Stimulated activated CD8-positive, alpha-beta memory T cell treated with anti-CD3 and anti-CD28 coated beads, Interleukin-2, amount 100 ng/mL, for 1 hour (primary cell): ENCODE data around the gene PRSS16.
"Not testable (repeated sequence)": the region's sequence is repeated elsewhere in the genome, so short reads cannot be mapped to it uniquely, and the experiment has no call there.

Experiments
- DNase-seq, 2 donors: peaks; one replicate each; pipeline ENCODE4 v3.0.0-alpha.2; 2020; ENCODE audit warnings: low read depth in 2 of 2

The PRSS16 gene

GRCh38 chr6:27247133-27247836 lies at the start of gene PRSS16:
TSS of gene PRSS16 (plus strand) at chr6:27247701. CDS start at chr6:27247738, 37 bp downstream.
- no peak for DNase-seq

GRCh38 chr6:27205375-27206278 lies 41.9 kb upstream of the PRSS16 start:
- no peak for DNase-seq

GRCh38 chr6:27206806-27207205 lies 40.7 kb upstream of the PRSS16 start:
- DNase-seq, result no peak

GRCh38 chr6:27208042-27208441 lies 39.5 kb upstream of the PRSS16 start:
- no peak for DNase-seq

- DNase-seq, result no peak
Measured at GRCh38 chr6:27209196-27209595, 38.3 kb upstream of the PRSS16 start.

- DNase-seq, result no peak
Measured at GRCh38 chr6:27209659-27210269, 37.7 kb upstream of the PRSS16 start.

GRCh38 chr6:27213091-27213517 lies 34.4 kb upstream of the PRSS16 start:
- not testable (repeated sequence) for DNase-seq

- no peak for DNase-seq
Measured at GRCh38 chr6:27213544-27214125, 33.9 kb upstream of the PRSS16 start.

GRCh38 chr6:27214126-27214601 lies 33.3 kb upstream of the PRSS16 start:
- no peak for DNase-seq

- DNase-seq, result no peak
Measured at GRCh38 chr6:27216874-27217273, 30.6 kb upstream of the PRSS16 start.

- DNase-seq, result not testable (repeated sequence)
Measured at GRCh38 chr6:27222971-27223370, 24.5 kb upstream of the PRSS16 start.

GRCh38 chr6:27224729-27225128 lies 22.8 kb upstream of the PRSS16 start:
- no peak for DNase-seq

- no peak for DNase-seq
Measured at GRCh38 chr6:27228963-27229477, 18.5 kb upstream of the PRSS16 start.

- DNase-seq, result no peak
Measured at GRCh38 chr6:27230758-27231111, 16.8 kb upstream of the PRSS16 start.

- DNase-seq, result no peak
Measured at GRCh38 chr6:27234576-27234975, 12.9 kb upstream of the PRSS16 start.

GRCh38 chr6:27237089-27237803 lies 10.3 kb upstream of the PRSS16 start:
- no peak for DNase-seq

- DNase-seq, result no peak
Measured at GRCh38 chr6:27238010-27238983, 9.2 kb upstream of the PRSS16 start.

- no peak for DNase-seq
Measured at GRCh38 chr6:27239258-27239657, 8.2 kb upstream of the PRSS16 start.

GRCh38 chr6:27241443-27241842 lies 6.1 kb upstream of the PRSS16 start:
- DNase-seq, result no peak
